WTC11 (cell line): ENCODE data around the gene MAP1B.

Experiments
- NR1H2 ChIP-seq: sonication (generic); formaldehyde crosslinking; IDR thresholded peaks from 2 replicates; pipeline ENCODE4 v1.9.0; 2021; ENCODE audit warnings: mild to moderate bottlenecking, moderate library complexity, missing genetic modification reagents
- ZNF263 ChIP-seq: sonication (generic); formaldehyde crosslinking; IDR thresholded peaks from 2 replicates; pipeline ENCODE4 v1.8.1; 2022; ENCODE audit warnings: low read depth, mild to moderate bottlenecking, moderate library complexity, missing genetic modification reagents
- ZNF317 ChIP-seq: sonication (generic); formaldehyde crosslinking; IDR thresholded peaks from 2 replicates; pipeline ENCODE4 v1.8.1; 2023; ENCODE audit warnings: low read depth, mild to moderate bottlenecking, moderate library complexity, missing genetic modification reagents, borderline replicate concordance
- TF ChIP-seq, protein P1 (sequence below): fragments of 200-600 bp; IDR thresholded peaks from 2 replicates; pipeline ENCODE4 v1.8.0; 2022; ENCODE audit warnings: antibody characterized with exemption
- TF ChIP-seq, protein P2 (sequence below): sonication (generic); formaldehyde crosslinking; IDR thresholded peaks from 2 replicates; pipeline ENCODE4 v1.8.0; 2022; ENCODE audit warnings: mild to moderate bottlenecking, missing genetic modification reagents

DNA sequence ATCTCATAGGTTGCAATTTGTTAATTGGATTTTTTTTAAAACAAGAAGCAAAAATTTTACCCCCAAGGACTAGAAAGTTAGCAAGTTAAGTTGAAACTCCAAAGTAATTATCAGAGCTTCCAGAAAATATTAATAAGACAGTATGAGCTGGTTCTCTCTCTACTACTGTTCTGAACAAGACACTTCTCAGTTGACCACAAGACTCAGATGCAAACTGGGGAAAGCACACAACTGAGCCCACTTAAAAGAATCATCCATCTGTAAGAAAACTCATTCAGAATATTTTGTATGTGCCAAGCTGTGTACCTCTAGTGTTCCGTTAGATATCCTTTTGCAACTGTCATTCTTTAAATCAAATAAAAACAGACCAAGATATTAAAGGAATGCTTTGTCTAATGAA lies 60.0 kb downstream of the MAP1B start:
- TF ChIP-seq ZNF263, result no peak
- TF ChIP-seq, protein P1, sequence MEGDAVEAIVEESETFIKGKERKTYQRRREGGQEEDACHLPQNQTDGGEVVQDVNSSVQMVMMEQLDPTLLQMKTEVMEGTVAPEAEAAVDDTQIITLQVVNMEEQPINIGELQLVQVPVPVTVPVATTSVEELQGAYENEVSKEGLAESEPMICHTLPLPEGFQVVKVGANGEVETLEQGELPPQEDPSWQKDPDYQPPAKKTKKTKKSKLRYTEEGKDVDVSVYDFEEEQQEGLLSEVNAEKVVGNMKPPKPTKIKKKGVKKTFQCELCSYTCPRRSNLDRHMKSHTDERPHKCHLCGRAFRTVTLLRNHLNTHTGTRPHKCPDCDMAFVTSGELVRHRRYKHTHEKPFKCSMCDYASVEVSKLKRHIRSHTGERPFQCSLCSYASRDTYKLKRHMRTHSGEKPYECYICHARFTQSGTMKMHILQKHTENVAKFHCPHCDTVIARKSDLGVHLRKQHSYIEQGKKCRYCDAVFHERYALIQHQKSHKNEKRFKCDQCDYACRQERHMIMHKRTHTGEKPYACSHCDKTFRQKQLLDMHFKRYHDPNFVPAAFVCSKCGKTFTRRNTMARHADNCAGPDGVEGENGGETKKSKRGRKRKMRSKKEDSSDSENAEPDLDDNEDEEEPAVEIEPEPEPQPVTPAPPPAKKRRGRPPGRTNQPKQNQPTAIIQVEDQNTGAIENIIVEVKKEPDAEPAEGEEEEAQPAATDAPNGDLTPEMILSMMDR, result no peak
- TF ChIP-seq, protein P2, sequence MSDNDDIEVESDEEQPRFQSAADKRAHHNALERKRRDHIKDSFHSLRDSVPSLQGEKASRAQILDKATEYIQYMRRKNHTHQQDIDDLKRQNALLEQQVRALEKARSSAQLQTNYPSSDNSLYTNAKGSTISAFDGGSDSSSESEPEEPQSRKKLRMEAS (CRISPR knock-in tag), result no peak
- no peak for TF ChIP-seq ZNF317
- no peak for TF ChIP-seq NR1H2 (CRISPR knock-in tag)
